Astrocyte (in vitro differentiated cells and primary cell): ENCODE results near the gene DAP. TPM values are rescaled to one million over a fixed set of nuclear protein-coding genes. Genes with fewer than 3 reads are reported as not detected.
A peak's percentile ranks its signal among the peaks of the same experiment; 100 is the strongest.

ENCODE experiments used
- DNase-seq: peaks from one replicate; pipeline ENCODE4 v3.0.0-alpha.2; 2010; ENCODE audit warnings: low read depth
- FAIRE-seq: peaks from 2 replicates; lab custom pipeline; 2011; peaks lifted over from hg19 to GRCh38; lab: Jason Lieb, UNC
- H2AFZ ChIP-seq: 2 replicates; pipeline ENCODE4 v1.6.0; 2012; ENCODE audit warnings: low read depth, low read length, inconsistent platforms
- H3K27ac ChIP-seq: 2 replicates; pipeline ENCODE4 v1.5.1; 2011; ENCODE audit warnings: low read depth, low read length, inconsistent platforms
- H3K27me3 ChIP-seq: 2 replicates; pipeline ENCODE4 v1.6.0; 2011; ENCODE audit warnings: low read length, inconsistent platforms; ENCODE audit not compliant: insufficient read depth
- H3K36me3 ChIP-seq: 2 replicates; pipeline ENCODE4 v1.5.1; 2011; ENCODE audit warnings: low read length, inconsistent platforms; ENCODE audit not compliant: insufficient read depth
- H3K4me1 ChIP-seq: 2 replicates; pipeline ENCODE4 v1.5.1; 2011; ENCODE audit warnings: low read length, inconsistent platforms; ENCODE audit not compliant: insufficient read depth
- H3K4me2 ChIP-seq: 2 replicates; pipeline ENCODE4 v1.6.0; 2012; ENCODE audit warnings: low read length, inconsistent platforms
- H3K4me3 ChIP-seq: 2 replicates; pipeline ENCODE4 v1.5.1; 2011; ENCODE audit warnings: low read depth, mild to moderate bottlenecking, low read length, inconsistent platforms; ENCODE audit not compliant: insufficient read depth
- H3K79me2 ChIP-seq: 2 replicates; pipeline ENCODE4 v1.6.0; 2012; ENCODE audit warnings: mild to moderate bottlenecking, low read length, inconsistent platforms; ENCODE audit not compliant: insufficient read depth
- H3K9ac ChIP-seq: 2 replicates; pipeline ENCODE4 v1.6.0; 2012; ENCODE audit warnings: mild to moderate bottlenecking, low read length, inconsistent platforms
- H3K9me3 ChIP-seq: 2 replicates; pipeline ENCODE4 v1.5.1; 2012; ENCODE audit warnings: low read depth, mild to moderate bottlenecking, low read length, inconsistent platforms; ENCODE audit not compliant: insufficient read depth
- H4K20me1 ChIP-seq: 2 replicates; pipeline ENCODE4 v1.6.0; 2012; ENCODE audit warnings: low read length, inconsistent platforms; ENCODE audit not compliant: insufficient read depth
- H3K27ac Mint-ChIP-seq: one replicate; pipeline ENCODE4 v1.8.0; 2021; ENCODE audit warnings: mild to moderate bottlenecking, mixed read lengths; ENCODE audit not compliant: unreplicated experiment
- H3K27me3 Mint-ChIP-seq: one replicate; pipeline ENCODE4 v1.8.0; 2021; ENCODE audit warnings: low read depth, mixed read lengths; ENCODE audit not compliant: unreplicated experiment
- H3K36me3 Mint-ChIP-seq: one replicate; pipeline ENCODE4 v1.8.0; 2021; ENCODE audit warnings: low read depth, mixed read lengths; ENCODE audit not compliant: unreplicated experiment
- H3K4me1 Mint-ChIP-seq: one replicate; pipeline ENCODE4 v1.8.0; 2021; ENCODE audit warnings: low read depth, mixed read lengths; ENCODE audit not compliant: unreplicated experiment
- H3K4me3 Mint-ChIP-seq: one replicate; pipeline ENCODE4 v1.8.0; 2021; ENCODE audit warnings: mild to moderate bottlenecking, moderate library complexity, mixed read lengths; ENCODE audit not compliant: unreplicated experiment
- H3K9me3 Mint-ChIP-seq: one replicate; pipeline ENCODE4 v1.8.0; 2021; ENCODE audit warnings: mild to moderate bottlenecking, mixed read lengths; ENCODE audit not compliant: unreplicated experiment
- EZH2 ChIP-seq: IDR thresholded peaks from 2 replicates; pipeline ENCODE4 v1.6.1; 2012; ENCODE audit warnings: mild to moderate bottlenecking, low read length, inconsistent platforms; ENCODE audit not compliant: insufficient read depth
- total RNA-seq: library from RNA; stranded (reverse); gene quantifications from 2 replicates; pipeline ENCODE4 v1.2.1, GENCODE V29; 2021
- TF ChIP-seq, protein P1 (sequence below): IDR thresholded peaks from 2 replicates; pipeline ENCODE4 v1.5.1; 2011; ENCODE audit warnings: low read depth, mild to moderate bottlenecking, inconsistent platforms, low read length, moderate library complexity; ENCODE audit not compliant: insufficient read depth

The DAP gene
- total RNA-seq, 1 donor from 2014 or later: 239 TPM

DNA sequence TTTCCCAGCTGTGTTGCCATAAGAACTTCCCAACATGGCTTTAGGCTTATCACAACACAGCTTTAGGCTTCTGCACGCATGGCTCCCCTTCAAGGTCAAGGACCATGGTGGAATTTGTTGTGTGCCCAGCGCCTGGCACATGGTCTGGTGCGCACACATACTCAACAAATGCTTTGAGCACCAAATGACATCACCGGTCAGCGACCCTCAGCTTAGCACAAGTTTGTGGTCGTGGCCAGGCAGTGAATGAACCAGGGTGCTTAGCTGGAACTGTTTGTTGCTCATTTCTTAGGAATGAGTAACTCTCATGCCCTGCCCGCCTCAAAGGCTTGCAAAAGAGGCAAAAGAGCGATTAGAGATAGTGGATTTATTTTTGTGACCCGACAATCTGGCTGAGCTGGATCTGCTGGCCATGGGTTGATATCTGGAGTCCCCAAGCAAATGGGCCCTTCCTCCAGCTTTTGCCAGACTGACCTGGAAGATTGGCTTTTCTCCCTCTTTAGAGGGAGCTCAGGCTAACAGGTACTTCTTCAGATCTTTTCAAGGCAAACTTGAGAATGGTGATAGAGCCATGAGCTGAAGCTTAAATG is 58.9 kb downstream of the DAP start:
- Histone ChIP-seq H3K79me2 (peaks cover 62% of the 10 kb centered on the region), H3K9me3 (no peaks in the 10 kb centered on the region), H2AFZ (no peak overlapping the region), H3K4me2 (peak overlapping the region; percentile 69), H3K27me3 (no peaks in the 10 kb centered on the region), H4K20me1 (peaks cover 39% of the 10 kb centered on the region), H3K4me3 (no peak overlapping the region), H3K27ac (peak overlapping the region; percentile 91), H3K36me3 (no peaks in the 10 kb centered on the region), H3K4me1 (peaks cover 60% of the 10 kb centered on the region), H3K9ac (peak overlapping the region; percentile 69)
- H3K36me3 Mint-ChIP-seq: peaks cover 8% of the 10 kb centered on the region
- H3K4me1 Mint-ChIP-seq: peaks cover 82% of the 10 kb centered on the region
- H3K27ac Mint-ChIP-seq: peak overlapping the region; percentile 98
- TF ChIP-seq EZH2: no peak
- TF ChIP-seq, protein P1, sequence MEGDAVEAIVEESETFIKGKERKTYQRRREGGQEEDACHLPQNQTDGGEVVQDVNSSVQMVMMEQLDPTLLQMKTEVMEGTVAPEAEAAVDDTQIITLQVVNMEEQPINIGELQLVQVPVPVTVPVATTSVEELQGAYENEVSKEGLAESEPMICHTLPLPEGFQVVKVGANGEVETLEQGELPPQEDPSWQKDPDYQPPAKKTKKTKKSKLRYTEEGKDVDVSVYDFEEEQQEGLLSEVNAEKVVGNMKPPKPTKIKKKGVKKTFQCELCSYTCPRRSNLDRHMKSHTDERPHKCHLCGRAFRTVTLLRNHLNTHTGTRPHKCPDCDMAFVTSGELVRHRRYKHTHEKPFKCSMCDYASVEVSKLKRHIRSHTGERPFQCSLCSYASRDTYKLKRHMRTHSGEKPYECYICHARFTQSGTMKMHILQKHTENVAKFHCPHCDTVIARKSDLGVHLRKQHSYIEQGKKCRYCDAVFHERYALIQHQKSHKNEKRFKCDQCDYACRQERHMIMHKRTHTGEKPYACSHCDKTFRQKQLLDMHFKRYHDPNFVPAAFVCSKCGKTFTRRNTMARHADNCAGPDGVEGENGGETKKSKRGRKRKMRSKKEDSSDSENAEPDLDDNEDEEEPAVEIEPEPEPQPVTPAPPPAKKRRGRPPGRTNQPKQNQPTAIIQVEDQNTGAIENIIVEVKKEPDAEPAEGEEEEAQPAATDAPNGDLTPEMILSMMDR: no peak
- no peaks in the 10 kb centered on the region for H3K9me3 Mint-ChIP-seq
- H3K27me3 Mint-ChIP-seq: no peaks in the 10 kb centered on the region
- FAIRE-seq (no peak), DNase-seq (peak; percentile 99)
- peak overlapping the region; percentile 56 for H3K4me3 Mint-ChIP-seq

- peak overlapping the region; percentile 69 for H3K4me2 ChIP-seq
These were observed 59.4 kb downstream of the DAP start for GRCh38 chr5:10701567-10702039.

More at GRCh38 chr5:10701567-10702039, 59.4 kb downstream of the DAP start:
- H3K27me3 ChIP-seq: no peaks in the 10 kb centered on the region
- Mint-ChIP-seq H3K27ac (peak overlapping the region; percentile 98), H3K9me3 (no peaks in the 10 kb centered on the region), H3K36me3 (peaks cover 8% of the 10 kb centered on the region), H3K4me3 (peak overlapping the region; percentile 56), H3K4me1 (peaks cover 83% of the 10 kb centered on the region), H3K27me3 (no peaks in the 10 kb centered on the region)
- peaks cover 34% of the 10 kb centered on the region for H4K20me1 ChIP-seq
- no peak overlapping the region for H3K4me3 ChIP-seq
- no peaks in the 10 kb centered on the region for H3K36me3 ChIP-seq
- TF ChIP-seq, protein P1: peak; percentile 34
- TF ChIP-seq EZH2: no peak
- H3K79me2 ChIP-seq: peaks cover 62% of the 10 kb centered on the region
- FAIRE-seq (no peak), DNase-seq (peak; percentile 45)
- H2AFZ ChIP-seq: no peak overlapping the region
- peak overlapping the region; percentile 91 for H3K27ac ChIP-seq
- H3K4me1 ChIP-seq: peaks cover 55% of the 10 kb centered on the region
- peak overlapping the region; percentile 69 for H3K9ac ChIP-seq
- no peaks in the 10 kb centered on the region for H3K9me3 ChIP-seq
